Measurements from ENCODE around the gene PRKACA.
"Not testable (repeated sequence)": the region's sequence is repeated elsewhere in the genome, so short reads cannot be mapped to it uniquely, and the experiment has no call there.

Gene PRKACA

GRCh38 chr19:14048443-14049153, 69.0 kb downstream of the PRKACA start:
- DNase-seq (ENCODE audit: low spot score) = peak; percentile 69

GRCh38 chr19:14047866-14048265, 69.7 kb downstream of the PRKACA start:
- DNase-seq (ENCODE audit: low spot score) = not testable (repeated sequence)

GRCh38 chr19:14042659-14043608, 74.6 kb downstream of the PRKACA start:
- peak; percentile 74 for DNase-seq (ENCODE audit: low spot score)

Data from AG08396 (cell line).